HG02798 (cell line): ENCODE data around the gene VSTM2B.
"Not testable (repeated sequence)": the region's sequence is repeated elsewhere in the genome, so short reads cannot be mapped to it uniquely, and the experiment has no call there.

Experiments
- ATAC-seq: cut with Tn5 transposase; IDR thresholded peaks from one replicate; pipeline ENCODE4 v1.9.1; 2021; ENCODE audit warnings: mild to moderate bottlenecking; ENCODE audit not compliant: unreplicated experiment, poor library complexity

Gene VSTM2B

DNA sequence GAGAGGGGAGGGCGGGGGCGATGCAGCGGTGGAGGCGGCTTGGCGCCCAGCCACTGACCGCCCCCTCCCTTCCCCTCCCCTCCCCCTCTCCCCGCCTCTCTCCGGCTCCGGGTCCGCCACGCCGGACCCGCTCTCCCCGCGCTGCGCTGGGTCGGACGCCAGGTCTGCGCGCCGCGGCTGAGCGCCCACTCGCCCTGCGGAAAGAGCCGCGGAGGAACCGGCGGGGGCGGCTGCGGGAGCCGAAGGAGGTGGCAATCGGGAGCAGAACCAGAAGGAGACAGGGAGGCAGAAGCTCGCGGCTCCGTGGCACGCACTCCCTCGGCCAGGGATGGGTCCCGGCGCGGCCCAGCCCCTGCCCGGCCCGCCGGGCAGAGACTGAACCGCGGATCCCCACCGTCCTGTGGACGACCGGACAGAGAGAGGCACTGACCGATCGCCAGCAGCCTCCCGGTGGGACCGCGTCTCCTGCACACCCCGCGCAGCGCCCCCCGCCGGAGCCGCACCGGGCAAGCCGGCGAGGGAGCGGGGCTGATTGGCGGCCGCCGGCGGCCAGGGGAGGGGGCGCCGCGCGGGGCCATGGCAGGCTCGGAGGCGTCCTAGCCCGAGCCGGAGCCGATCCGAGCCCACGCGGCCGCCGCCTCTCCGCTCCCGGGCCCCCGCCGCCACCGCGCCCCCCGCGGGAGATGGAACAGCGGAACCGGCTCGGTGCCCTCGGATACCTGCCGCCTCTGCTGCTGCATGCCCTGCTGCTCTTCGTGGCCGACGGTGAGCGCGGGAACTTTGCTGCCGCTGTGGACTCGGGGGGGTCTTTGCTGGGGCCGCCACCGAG is at the start of gene VSTM2B:
Gene VSTM2B (plus strand): TSS at position 94 of the 829 bp plus-strand sequence. CDS start 590 bp downstream, at position 684.
- ATAC-seq, result no peak

- ATAC-seq, result no peak
Observed at GRCh38 chr19:29476528-29476927, 49.3 kb upstream of the VSTM2B start.

GRCh38 chr19:29477831-29478577 is 47.8 kb upstream of the VSTM2B start:
- ATAC-seq, result no peak

GRCh38 chr19:29478578-29479565 is 46.9 kb upstream of the VSTM2B start:
- no peak for ATAC-seq

DNA sequence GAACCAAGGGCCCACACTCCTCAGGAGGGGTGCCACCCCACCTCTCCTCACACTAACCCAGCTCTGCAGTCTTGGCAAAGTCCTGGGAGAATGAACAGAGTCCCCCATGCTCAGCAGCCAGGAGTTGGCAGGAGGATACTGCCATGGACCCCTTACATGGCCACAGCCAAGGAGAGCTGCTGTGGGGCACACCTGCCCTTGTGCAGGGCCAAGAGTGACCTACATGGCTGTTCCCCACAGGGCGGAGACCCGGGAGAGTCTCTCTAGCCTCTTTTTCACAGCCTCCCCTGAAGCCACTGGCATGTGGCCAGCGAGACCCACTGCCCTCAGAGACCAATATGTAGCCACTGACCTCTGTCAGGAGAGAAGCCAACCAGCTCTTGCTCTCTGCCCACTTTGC is 45.9 kb upstream of the VSTM2B start:
- no peak for ATAC-seq

DNA sequence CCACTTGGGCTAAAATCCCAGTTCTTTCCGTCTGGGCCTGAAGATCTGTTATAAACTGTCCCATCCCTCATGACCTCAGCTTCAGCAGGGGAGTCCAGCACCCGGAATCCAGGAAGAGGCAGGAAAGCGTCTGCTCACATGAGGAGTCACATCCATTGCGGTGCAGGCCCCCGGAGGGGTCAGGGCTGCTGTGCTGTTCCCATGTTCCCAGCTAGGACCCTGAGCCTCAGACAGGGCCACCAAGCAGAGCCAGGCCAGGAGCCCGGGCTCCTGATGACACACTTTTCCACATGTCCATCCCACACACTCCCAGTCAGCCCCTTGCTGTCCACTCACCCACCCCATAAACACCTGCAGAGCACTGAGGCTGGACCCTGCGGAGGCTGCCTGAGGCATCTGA is 45.3 kb upstream of the VSTM2B start:
- ATAC-seq, result no peak

- ATAC-seq, result no peak
Observed at GRCh38 chr19:29482855-29483640, 42.7 kb upstream of the VSTM2B start.

- no peak for ATAC-seq
Observed at GRCh38 chr19:29483641-29483920, 42.2 kb upstream of the VSTM2B start.

GRCh38 chr19:29483944-29484581 is 41.7 kb upstream of the VSTM2B start:
- no peak for ATAC-seq

- no peak for ATAC-seq
Observed at GRCh38 chr19:29484876-29485275, 40.9 kb upstream of the VSTM2B start.

- no peak for ATAC-seq
Observed at GRCh38 chr19:29485293-29485692, 40.5 kb upstream of the VSTM2B start.

GRCh38 chr19:29486961-29487360 is 38.8 kb upstream of the VSTM2B start:
- ATAC-seq, result not testable (repeated sequence)

DNA sequence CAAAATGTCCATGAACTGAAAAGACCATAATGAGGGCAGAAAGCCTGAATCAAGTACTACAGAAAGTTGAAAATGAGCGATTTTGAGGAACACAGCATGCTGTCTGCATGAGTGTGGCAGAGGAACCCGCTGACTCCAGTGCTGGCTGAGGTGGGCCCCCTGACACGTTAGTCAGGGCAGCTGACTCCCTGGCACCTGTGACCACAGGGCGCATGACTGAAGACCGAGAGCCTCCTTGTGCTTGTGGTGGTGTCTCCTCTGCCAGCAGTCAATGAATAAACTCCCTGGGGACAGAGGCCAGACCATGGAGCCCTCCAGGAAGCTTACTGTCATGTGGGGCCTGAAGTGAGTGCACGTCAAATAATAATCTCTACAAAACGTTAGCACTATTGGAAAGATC is 38.4 kb upstream of the VSTM2B start:
- ATAC-seq, result no peak

GRCh38 chr19:29488316-29488715 is 37.5 kb upstream of the VSTM2B start:
- ATAC-seq, result no peak

DNA sequence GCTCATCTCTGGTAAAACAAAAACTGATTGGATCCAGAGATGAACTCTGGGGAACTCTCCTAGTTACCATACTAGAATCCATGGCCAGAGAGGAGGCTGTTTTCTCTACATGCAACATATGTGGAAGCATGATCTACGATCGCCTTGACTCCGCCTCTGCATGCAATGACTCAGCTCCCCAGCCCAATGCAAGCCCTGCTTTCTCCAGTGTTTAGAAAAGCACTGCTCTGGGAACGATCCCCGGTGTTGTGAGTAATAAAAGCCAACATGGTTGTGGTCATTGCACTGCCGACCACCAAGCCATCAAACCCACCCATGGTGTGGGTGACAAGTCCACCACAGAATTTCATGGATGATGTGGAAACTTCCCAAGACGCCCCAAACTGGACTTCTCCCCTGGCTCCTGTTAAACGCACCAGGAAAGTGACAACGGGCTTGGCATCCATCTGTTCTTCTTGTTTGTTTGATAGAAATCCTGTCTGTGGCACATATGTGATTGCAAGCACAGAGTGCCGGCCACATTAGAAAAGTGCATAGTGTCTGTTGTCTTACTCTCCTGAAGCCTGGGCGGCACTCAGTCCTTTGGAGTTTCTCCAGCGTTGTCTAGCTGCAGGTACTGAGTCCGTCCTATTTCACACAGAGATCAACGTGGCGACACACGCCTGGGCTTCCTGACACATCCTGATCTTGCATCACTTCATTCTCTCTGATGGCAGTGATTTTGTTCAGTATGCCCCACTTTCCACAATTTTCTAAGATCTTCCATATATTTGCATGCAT is 36.4 kb upstream of the VSTM2B start:
- no peak for ATAC-seq

DNA sequence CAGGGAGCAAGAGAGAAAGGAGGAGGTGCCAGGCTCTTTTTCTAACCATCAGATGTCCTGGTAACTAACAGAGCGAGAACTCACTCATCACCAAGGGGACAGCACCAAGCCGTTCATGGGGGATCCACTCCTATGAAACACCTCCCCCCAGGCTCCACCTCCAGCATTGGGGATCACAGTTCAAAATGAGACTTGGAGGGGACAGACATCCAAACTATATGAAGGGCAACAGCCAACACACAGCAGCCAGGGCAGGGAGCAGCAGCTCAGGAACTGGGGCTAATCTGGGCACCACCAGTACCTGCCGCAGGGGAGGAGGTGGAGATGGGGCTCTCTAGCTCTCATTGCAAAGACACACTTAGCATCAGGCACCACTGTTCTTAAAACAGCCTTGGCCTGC is 34.3 kb upstream of the VSTM2B start:
- ATAC-seq, result no peak

DNA sequence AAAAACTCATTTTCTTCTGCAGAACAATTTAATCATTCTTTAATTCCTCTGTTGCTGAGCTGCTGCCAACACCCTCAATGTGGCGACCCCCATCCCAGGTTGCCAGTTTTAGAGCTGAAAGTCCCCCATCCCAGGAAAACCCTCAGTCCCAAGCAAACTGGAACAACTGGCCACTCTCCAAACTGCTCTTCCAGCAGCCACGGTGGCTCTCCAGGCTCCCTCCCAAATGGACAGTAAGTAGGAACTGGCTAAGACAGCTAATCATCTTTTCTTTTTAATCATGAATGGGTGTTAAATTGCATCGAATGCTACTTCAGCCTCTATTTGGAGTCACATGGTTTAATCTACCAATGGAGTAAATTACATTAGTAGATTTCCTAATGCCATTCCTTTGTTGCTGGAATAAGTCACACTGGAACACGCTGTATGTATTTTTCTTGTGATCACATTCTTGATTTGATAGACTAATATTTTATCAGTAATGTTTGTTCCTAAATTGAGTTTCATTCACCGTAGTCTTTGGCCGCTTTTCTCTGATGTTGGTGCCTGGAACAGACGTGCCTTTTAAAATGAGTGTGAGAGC is 33.7 kb upstream of the VSTM2B start:
- ATAC-seq, result no peak

- no peak for ATAC-seq
Observed at GRCh38 chr19:29492769-29493168, 33.0 kb upstream of the VSTM2B start.
